A549 treated with AZD9567 at 1 μM for 4 hours (cell line): Measurements from ENCODE around the gene TMEM26. TPM values are rescaled to one million over a fixed set of nuclear protein-coding genes. Genes with fewer than 3 reads are reported as not detected.

ENCODE experiments used
- total RNA-seq: library from RNA; stranded (reverse); fragments of 200-300 nt; extraction: Qiagen RNA extraction; gene quantifications from 5 replicates; pipeline ENCODE4 v1.2.3, GENCODE V29; 2022; ENCODE audit not compliant: insufficient read depth

Gene TMEM26
- 0.02 to 0.13 TPM (median 0.08 TPM) in 4 of 5 replicates, not detected in the other for total RNA-seq

DNA sequence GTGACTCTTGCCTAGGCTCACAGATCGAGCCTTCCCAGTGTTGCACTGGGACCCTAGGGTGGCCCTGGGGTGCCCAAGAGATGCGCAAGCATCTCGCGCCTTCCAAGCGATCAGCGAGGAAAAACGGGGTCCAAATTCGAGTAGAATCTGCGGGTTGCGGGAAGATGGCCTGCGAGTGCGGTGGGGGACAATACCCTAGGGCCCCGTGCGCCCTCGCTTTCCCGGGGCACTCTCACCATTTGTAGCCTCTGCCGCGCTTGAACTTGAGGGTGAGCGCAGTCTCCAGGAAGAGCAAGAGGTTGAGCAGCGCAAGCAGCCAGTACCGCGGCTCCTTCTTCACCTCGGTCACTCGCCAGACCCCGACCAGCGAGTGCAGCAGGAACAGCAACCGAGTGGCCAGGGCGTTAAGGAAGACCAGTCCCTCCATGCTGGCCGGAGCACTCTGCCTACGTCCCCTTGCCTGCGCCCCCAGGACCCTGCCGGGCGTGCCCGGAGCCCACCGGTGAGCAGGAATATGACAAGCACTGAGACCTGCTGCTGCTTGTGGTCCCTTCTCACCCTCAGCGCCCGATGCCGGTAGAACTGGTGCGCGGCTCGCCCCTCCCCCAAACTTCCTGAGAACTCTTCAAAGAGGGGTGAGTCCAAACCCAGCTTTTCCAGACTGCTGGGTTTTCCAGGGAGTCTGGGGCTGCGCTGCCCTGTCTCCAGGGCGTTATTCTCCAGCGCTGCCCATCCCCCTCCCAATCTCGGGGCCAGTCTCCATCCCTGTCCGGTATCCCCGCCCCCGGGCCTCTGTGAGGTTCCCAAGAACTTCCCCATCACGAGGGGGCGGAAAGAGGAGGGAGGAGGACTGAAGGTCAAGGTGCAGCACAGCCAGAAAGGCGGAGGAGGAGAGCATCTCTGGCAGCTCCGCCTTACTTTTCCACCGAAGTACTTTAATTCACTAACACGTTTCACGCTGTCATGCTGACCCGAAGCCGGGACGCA, at the start of gene TMEM26:
Gene TMEM26, minus strand, starts transcription at position 727 of the 987 bp plus-strand sequence. Its CDS starts 300 bp downstream, at position 427.

Other genes starting within 250 kb of the TMEM26 start
- gene CABCOCO1, start 209.5 kb upstream of the TMEM26 start, total RNA-seq: 0.24 to 2.8 TPM (median 0.42 TPM) in 5 replicates